Thyroid gland (tissue), 4 donors: ENCODE data around the gene SLC6A5. TPM values are rescaled to one million over a fixed set of nuclear protein-coding genes. Genes with fewer than 3 reads are reported as not detected.

Source experiments
- DNase-seq, 2 donors: peaks; one replicate each; pipeline ENCODE4 v3.0.0-alpha.2; 2019
- H3K27ac ChIP-seq, 3 donors: fragments of 200-600 bp; sonication (generic); 1 replicate in 2 of 3; 2 replicates in 1 of 3; pipeline ENCODE4 v1.5.1; 2016 to 2019; ENCODE audit warnings: mild to moderate bottlenecking in 1 of 3, moderate library complexity in 1 of 3
- H3K27me3 ChIP-seq: fragments of 200-600 bp; sonication (generic); one replicate; pipeline ENCODE4 v1.5.1; 2019
- H3K36me3 ChIP-seq, 2 donors: fragments of 200-600 bp; sonication (generic); one replicate each; pipeline ENCODE4 v1.5.1; 2016 to 2019
- H3K4me1 ChIP-seq, 2 donors: fragments of 200-600 bp; sonication (generic); one replicate each; pipeline ENCODE4 v1.5.1; 2017 to 2019
- H3K4me3 ChIP-seq, 3 donors: fragments of 200-600 bp; sonication (generic); replicated peaks in 1 of 3; 1 replicate in 2 of 3; 2 replicates in 1 of 3; pipeline ENCODE4 v1.5.1; 2016; ENCODE audit warnings: mild to moderate bottlenecking in 1 of 3
- H3K9me3 ChIP-seq: fragments of 200-600 bp; sonication (generic); one replicate; pipeline ENCODE4 v1.5.1; 2017
- POLR2A ChIP-seq, 2 donors: fragments of 450-650 bp; IDR thresholded peaks; one replicate each; pipeline ENCODE4 v1.6.1; 2017; ENCODE audit warnings: antibody characterized with exemption in 2 of 2, mild to moderate bottlenecking in 2 of 2, moderate library complexity in 1 of 2
- WGBS, 2 donors: methylation state at CpG; one replicate each; pipeline ENCODE4 v1.1.5; 2017; 5-methylcytosine and 5-hydroxymethylcytosine counted together
- intact Hi-C: fragments of 100-400 bp; cut with DNase I; formaldehyde crosslinking; loops from one replicate; pipeline ENCODE4 v1.15.1; 2023
- total RNA-seq, 4 donors: library from RNA; depleted of rRNA; stranded (reverse); fragments of >200 nt; gene quantifications; one replicate each; pipeline ENCODE4 v1.2.3, GENCODE V29; 2016
- TF ChIP-seq, protein P1 (sequence below), 6 experiments: fragments of 200-600 bp in 3 of 6; fragments of 450-650 bp in 3 of 6; sonication (generic) in 3 of 6; IDR thresholded peaks; one replicate each; pipeline ENCODE4 v1.5.1; 2016 to 2019; ENCODE audit warnings: antibody characterized with exemption in 6 of 6, mild to moderate bottlenecking in 2 of 6, inconsistent platforms in 1 of 6, moderate library complexity in 1 of 6

The SLC6A5 gene
- total RNA-seq, 4 donors from 2014 or later, result not detected

DNA sequence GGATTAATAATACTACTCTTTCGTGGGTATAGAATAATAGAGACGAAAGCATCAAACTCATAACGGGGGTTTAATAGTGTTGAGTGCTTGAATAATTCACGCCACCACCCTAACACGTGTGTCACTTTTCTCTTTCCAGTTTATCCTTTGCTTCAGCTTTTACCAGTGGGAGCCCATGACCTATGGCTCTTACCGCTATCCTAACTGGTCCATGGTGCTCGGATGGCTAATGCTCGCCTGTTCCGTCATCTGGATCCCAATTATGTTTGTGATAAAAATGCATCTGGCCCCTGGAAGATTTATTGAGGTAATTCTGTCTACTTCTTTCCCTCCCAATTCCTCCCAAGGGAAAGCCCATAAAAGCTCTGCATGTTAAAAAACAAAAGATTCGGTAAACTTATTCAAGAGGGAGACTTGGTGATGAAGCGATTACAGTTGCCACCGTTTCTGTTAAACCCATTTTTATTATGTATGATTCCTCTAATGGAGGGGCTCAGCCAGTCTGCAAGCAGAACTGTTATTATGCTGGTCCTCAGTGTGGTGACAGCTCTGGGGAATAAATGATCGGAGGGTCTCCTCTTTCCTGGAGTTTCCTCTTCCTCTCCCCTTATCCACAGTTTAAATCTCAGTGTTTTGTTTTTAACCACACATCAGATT is 52.9 kb downstream of the SLC6A5 start:
- intact Hi-C loops, result no loop called here
- no peaks in the 10 kb centered on the region for H3K9me3 ChIP-seq
- no peaks in the 10 kb centered on the region for H3K27me3 ChIP-seq
- H3K27ac ChIP-seq, result no peak overlapping the region
- H3K36me3 ChIP-seq, result no peaks in the 10 kb centered on the region
- no peaks in the 10 kb centered on the region for H3K4me1 ChIP-seq
- DNase-seq, result no peak
- WGBS, 2 donors, result 82 to 86% methylated on average over 13 of the region's 13 CpGs
- H3K4me3 ChIP-seq, result no peak overlapping the region
- TF ChIP-seq, protein P1, sequence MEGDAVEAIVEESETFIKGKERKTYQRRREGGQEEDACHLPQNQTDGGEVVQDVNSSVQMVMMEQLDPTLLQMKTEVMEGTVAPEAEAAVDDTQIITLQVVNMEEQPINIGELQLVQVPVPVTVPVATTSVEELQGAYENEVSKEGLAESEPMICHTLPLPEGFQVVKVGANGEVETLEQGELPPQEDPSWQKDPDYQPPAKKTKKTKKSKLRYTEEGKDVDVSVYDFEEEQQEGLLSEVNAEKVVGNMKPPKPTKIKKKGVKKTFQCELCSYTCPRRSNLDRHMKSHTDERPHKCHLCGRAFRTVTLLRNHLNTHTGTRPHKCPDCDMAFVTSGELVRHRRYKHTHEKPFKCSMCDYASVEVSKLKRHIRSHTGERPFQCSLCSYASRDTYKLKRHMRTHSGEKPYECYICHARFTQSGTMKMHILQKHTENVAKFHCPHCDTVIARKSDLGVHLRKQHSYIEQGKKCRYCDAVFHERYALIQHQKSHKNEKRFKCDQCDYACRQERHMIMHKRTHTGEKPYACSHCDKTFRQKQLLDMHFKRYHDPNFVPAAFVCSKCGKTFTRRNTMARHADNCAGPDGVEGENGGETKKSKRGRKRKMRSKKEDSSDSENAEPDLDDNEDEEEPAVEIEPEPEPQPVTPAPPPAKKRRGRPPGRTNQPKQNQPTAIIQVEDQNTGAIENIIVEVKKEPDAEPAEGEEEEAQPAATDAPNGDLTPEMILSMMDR (IDR thresholded peaks at IDR 0.05), result no peak
- TF ChIP-seq POLR2A (IDR thresholded peaks at IDR 0.05), result no peak

- Histone ChIP-seq H3K9me3 (no peaks in the 10 kb centered on the region), H3K4me1 (no peaks in the 10 kb centered on the region), H3K4me3 (no peak overlapping the region), H3K27me3 (no peaks in the 10 kb centered on the region), H3K36me3 (no peaks in the 10 kb centered on the region), H3K27ac (no peak overlapping the region)
- no peak for TF ChIP-seq POLR2A (IDR thresholded peaks at IDR 0.05)
- TF ChIP-seq, protein P1 (IDR thresholded peaks at IDR 0.05), result no peak
- 77 to 79% methylated on average over 3 of the region's 3 CpGs for WGBS, 2 donors
- intact Hi-C loops, result no loop called here
- no peak for DNase-seq
Measured at GRCh38 chr11:20654038-20654437, 54.6 kb downstream of the SLC6A5 start.

GRCh38 chr11:20656901-20657300 is 57.5 kb downstream of the SLC6A5 start:
- no peak overlapping the region for H3K27ac ChIP-seq
- no peaks in the 10 kb centered on the region for H3K27me3 ChIP-seq
- 73 to 81% methylated on average over 4 of the region's 4 CpGs for WGBS, 2 donors
- H3K4me1 ChIP-seq, result no peaks in the 10 kb centered on the region
- no peaks in the 10 kb centered on the region for H3K36me3 ChIP-seq
- intact Hi-C loops, result no loop called here
- no peak for DNase-seq
- no peaks in the 10 kb centered on the region for H3K9me3 ChIP-seq
- H3K4me3 ChIP-seq, result no peak overlapping the region
- TF ChIP-seq, protein P1 (IDR thresholded peaks at IDR 0.05), result no peak
- TF ChIP-seq POLR2A (IDR thresholded peaks at IDR 0.05), result no peak

DNA sequence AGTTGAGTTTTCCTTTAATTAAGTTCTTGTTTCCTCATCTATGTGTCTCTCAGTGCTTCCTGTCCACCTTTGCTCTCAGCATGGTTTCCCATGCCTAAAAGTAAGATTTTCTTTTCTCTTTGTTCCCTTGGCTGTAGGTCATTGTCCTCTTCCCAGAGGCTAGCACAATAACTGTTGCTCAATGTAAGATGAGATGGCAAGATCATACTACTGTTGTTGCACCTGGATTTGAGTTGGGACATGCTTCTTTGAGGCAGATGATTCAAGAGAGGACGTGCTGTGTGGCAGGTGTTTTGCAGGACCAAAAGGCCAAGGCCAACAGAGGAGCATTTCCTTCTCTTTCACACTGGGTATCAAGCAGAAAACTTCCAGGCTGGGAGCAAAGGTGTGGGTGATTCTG is 58.7 kb downstream of the SLC6A5 start:
- H3K9me3 ChIP-seq, result no peaks in the 10 kb centered on the region
- DNase-seq, result no peak
- no peaks in the 10 kb centered on the region for H3K27me3 ChIP-seq
- TF ChIP-seq, protein P1 (IDR thresholded peaks at IDR 0.05), result no peak
- TF ChIP-seq POLR2A (IDR thresholded peaks at IDR 0.05), result no peak
- intact Hi-C loops, result no loop called here
- WGBS, 2 donors, result 47 to 53% methylated on average over 1 of the region's 1 CpG
- no peaks in the 10 kb centered on the region for H3K4me1 ChIP-seq
- H3K36me3 ChIP-seq, result no peaks in the 10 kb centered on the region
- no peak overlapping the region for H3K4me3 ChIP-seq
- H3K27ac ChIP-seq, result no peak overlapping the region

- Histone ChIP-seq H3K4me1 (no peaks in the 10 kb centered on the region), H3K4me3 (no peak overlapping the region), H3K27ac (no peak overlapping the region), H3K36me3 (no peaks in the 10 kb centered on the region), H3K9me3 (no peaks in the 10 kb centered on the region), H3K27me3 (no peaks in the 10 kb centered on the region)
- no peak for TF ChIP-seq POLR2A (IDR thresholded peaks at IDR 0.05)
- TF ChIP-seq, protein P1 (IDR thresholded peaks at IDR 0.05), result no peak
- DNase-seq, result no peak
- 67 to 72% methylated on average over 3 of the region's 3 CpGs for WGBS, 2 donors
- intact Hi-C loops, result no loop called here
Measured at GRCh38 chr11:20661445-20661844, 62.0 kb downstream of the SLC6A5 start.
